Right lobe of liver (tissue), 4 donors: Measurements from ENCODE around the gene ABLIM2.

ENCODE experiments used
- CTCF ChIP-seq, 4 donors: fragments of 200-600 bp in 3 of 4; fragments of 450-650 bp in 1 of 4; IDR thresholded peaks; one replicate each; pipeline versions ENCODE4 v1.5.1 to v1.8.0; 2016 to 2022; ENCODE audit warnings: antibody characterized with exemption in 4 of 4, mild to moderate bottlenecking in 2 of 4
- POLR2A ChIP-seq: fragments of 450-650 bp; IDR thresholded peaks from one replicate; pipeline ENCODE4 v1.6.1; 2017; ENCODE audit warnings: antibody characterized with exemption, mild to moderate bottlenecking
- donor health status: DM: no; HTN: no; CAD: no.
- donor health status: DM: no; HTN: no; CAD: no.
- donor health status: DM: no; HTN: yes; CAD: no.

- TF ChIP-seq CTCF (IDR thresholded peaks at IDR 0.05) = no peak
- TF ChIP-seq POLR2A = no peak
These were observed 151.0 kb downstream of the ABLIM2 start for GRCh38 chr4:8007581-8007980.
